BLaER1 (cell line): Measurements from ENCODE around the gene TBC1D30.

Experiments
- H3K27ac ChIP-seq: shearing (Covaris generic); formaldehyde crosslinking; 2 replicates; pipeline ENCODE4 v1.8.1; 2022
- H3K27me3 ChIP-seq: shearing (Covaris generic); formaldehyde crosslinking; 2 replicates; pipeline ENCODE4 v1.8.1; 2022
- H3K36me3 ChIP-seq: shearing (Covaris generic); formaldehyde crosslinking; 2 replicates; pipeline ENCODE4 v1.8.1; 2022
- H3K4me1 ChIP-seq: shearing (Covaris generic); formaldehyde crosslinking; 2 replicates; pipeline ENCODE4 v1.8.1; 2022
- H3K4me2 ChIP-seq: shearing (Covaris generic); formaldehyde crosslinking; 2 replicates; pipeline ENCODE4 v1.8.1; 2022
- H3K4me3 ChIP-seq: shearing (Covaris generic); formaldehyde crosslinking; 2 replicates; pipeline ENCODE4 v1.8.1; 2022
- H3K9ac ChIP-seq: shearing (Covaris generic); formaldehyde crosslinking; 2 replicates; pipeline ENCODE4 v1.8.1; 2022
- H3K9me3 ChIP-seq: shearing (Covaris generic); formaldehyde crosslinking; 2 replicates; pipeline ENCODE4 v1.8.1; 2022
- H4K20me1 ChIP-seq: shearing (Covaris generic); formaldehyde crosslinking; 2 replicates; pipeline ENCODE4 v1.8.1; 2022
- Cebpa-rat ChIP-seq: shearing (Covaris generic); IDR thresholded peaks from 2 replicates; pipeline ENCODE4 v1.8.1; 2022

TBC1D30 gene

DNA sequence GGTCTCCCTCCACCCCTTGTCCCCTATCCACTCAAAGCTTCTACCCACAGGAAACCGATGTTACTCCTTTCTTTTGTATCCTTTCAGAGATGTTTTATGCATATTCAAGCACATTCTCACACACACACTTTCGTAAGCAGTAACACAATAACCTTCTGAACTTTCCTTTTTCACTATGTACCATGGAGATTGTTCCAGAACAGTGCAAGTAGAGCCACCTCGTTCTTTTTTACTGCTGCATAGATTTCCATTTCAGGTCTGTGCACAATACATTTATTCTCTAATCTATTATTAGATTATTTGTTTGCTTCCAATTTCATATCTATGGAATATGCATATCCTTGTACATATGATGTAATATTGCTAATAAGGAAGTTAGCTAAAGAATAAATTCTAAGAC is 60.3 kb downstream of the TBC1D30 start:
- Histone ChIP-seq H3K9ac (no peak overlapping the region), H4K20me1 (no peaks in the 10 kb centered on the region), H3K36me3 (no peaks in the 10 kb centered on the region), H3K27ac (no peak overlapping the region), H3K27me3 (no peaks in the 10 kb centered on the region), H3K4me3 (no peak overlapping the region), H3K4me1 (no peaks in the 10 kb centered on the region), H3K9me3 (peaks cover 12% of the 10 kb centered on the region; the same call in 1 of the 2 replicates), H3K4me2 (no peak overlapping the region)
- no peak for TF ChIP-seq Cebpa-rat

DNA sequence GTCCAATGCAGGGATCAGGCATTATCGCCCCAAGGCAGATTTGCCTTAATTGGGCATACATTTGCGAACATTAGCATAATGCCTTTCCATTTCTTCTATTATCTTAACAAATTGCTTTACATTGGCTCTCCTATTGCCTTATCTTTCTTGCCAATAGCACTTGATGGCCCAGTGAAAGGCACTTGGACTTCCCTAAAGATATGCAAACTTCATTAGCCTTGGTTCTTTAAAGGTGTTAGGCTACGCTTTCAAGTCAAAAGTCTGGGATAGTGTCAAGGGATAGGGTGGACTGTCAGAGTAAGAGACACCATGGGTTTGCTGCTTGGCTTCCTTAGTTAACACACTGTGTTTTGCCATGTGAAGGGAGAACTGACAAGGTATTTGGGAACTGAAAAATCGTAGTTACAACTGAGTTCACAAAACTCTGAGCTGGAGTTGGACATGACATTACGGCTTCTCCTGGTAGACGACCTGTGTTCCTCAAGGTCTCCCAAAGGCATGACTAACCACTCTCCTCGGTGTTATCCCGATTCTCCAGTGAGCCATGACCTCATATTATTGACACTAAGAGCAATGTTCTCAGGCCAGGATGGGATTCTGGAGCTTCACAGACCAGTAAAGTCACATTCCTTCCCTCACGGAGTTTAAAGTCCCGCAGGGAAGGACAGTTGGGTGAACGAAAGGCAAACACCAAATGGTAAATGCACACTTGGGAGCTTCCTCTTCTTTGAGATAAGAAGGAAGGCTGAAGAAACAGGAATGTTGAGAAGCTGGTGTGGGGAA is 65.2 kb downstream of the TBC1D30 start:
- no peaks in the 10 kb centered on the region for H3K9me3 ChIP-seq
- no peak overlapping the region for H3K4me2 ChIP-seq
- no peak overlapping the region for H3K4me3 ChIP-seq
- H3K36me3 ChIP-seq: no peaks in the 10 kb centered on the region
- no peak overlapping the region for H3K27ac ChIP-seq
- H4K20me1 ChIP-seq: no peaks in the 10 kb centered on the region
- H3K4me1 ChIP-seq: no peaks in the 10 kb centered on the region
- H3K27me3 ChIP-seq: no peaks in the 10 kb centered on the region
- no peak overlapping the region for H3K9ac ChIP-seq
- no peak for TF ChIP-seq Cebpa-rat

DNA sequence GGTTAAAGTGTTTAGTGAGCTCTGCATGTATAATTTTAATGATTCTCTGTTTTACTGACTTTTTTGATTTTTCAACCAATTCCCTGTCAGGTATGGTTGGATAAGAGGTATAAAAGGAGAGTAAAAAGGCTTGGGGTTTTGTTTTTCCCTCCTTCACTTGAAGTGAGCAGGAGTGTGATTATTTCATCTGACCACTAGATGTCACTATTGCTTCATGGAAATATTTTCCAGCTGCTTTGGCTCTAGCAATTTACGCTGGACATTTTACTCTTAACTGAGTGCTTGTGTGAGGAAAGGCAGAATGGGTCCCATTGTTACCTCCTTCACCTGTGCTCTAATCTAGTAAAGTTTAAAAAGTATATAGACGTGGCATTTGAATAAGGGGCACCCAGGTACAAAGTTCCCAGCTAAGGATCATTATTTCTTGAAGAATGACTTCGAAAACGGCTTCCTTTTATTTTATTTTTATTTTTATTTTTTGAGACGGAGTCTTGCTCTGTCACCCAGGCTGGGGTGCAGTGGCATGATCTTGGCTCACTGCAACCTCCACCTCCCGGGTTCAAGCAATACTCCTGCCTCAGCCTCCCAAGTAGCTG is 66.5 kb downstream of the TBC1D30 start:
- no peak overlapping the region for H3K4me2 ChIP-seq
- no peak overlapping the region for H3K4me3 ChIP-seq
- H3K9ac ChIP-seq: no peak overlapping the region
- no peaks in the 10 kb centered on the region for H3K4me1 ChIP-seq
- TF ChIP-seq Cebpa-rat: no peak
- H4K20me1 ChIP-seq: no peaks in the 10 kb centered on the region
- H3K9me3 ChIP-seq: no peaks in the 10 kb centered on the region
- no peaks in the 10 kb centered on the region for H3K27me3 ChIP-seq
- no peaks in the 10 kb centered on the region for H3K36me3 ChIP-seq
- H3K27ac ChIP-seq: no peak overlapping the region

DNA sequence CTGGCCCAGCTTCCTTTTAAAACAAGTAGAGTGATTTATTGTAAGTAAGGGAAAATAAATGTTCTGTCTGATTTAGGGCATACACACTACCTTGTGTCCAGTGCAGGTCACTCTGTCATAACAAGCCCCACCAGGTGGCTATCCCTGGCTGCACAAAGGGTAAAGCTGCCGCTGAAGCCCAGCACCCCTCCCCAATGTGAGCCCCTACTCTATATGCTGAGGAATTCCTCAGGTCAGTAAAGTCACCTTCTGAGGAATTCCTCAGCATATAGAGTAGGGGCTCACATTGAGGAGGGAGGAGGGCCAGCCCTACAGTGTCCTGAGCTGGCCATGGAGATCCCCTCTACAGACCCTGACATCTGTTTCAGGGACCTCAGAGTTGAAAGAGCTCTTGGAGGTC is 67.2 kb downstream of the TBC1D30 start:
- Histone ChIP-seq H3K4me3 (no peak overlapping the region), H3K4me2 (no peak overlapping the region), H3K36me3 (no peaks in the 10 kb centered on the region), H3K27ac (no peak overlapping the region), H3K27me3 (no peaks in the 10 kb centered on the region), H3K4me1 (no peaks in the 10 kb centered on the region), H3K9me3 (no peaks in the 10 kb centered on the region), H4K20me1 (no peaks in the 10 kb centered on the region), H3K9ac (no peak overlapping the region)
- TF ChIP-seq Cebpa-rat: no peak

DNA sequence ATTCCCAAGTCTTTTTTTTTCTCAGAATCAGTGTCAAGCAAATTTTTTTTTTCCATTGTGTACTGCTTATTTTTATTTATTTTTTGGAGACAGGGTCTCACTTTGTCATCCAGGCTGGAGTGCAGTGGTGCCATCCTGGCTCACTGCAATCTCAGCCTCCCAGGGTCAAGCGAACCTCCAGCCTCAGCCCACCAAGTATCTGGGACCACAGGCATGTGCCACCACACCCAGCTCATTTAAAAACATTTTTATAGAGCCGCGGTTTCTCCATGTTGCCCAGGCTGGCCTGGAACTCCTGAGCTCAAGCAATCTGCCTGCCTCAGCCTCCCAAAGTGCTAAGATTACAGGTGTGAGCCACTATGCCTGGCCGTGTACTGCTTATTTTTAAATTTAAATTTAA is 68.1 kb downstream of the TBC1D30 start:
- Histone ChIP-seq H3K27ac (no peak overlapping the region), H3K4me3 (no peak overlapping the region), H3K9ac (no peak overlapping the region), H3K4me1 (no peaks in the 10 kb centered on the region), H3K4me2 (no peak overlapping the region), H3K27me3 (no peaks in the 10 kb centered on the region), H3K36me3 (no peaks in the 10 kb centered on the region), H3K9me3 (no peaks in the 10 kb centered on the region), H4K20me1 (no peaks in the 10 kb centered on the region)
- no peak for TF ChIP-seq Cebpa-rat

DNA sequence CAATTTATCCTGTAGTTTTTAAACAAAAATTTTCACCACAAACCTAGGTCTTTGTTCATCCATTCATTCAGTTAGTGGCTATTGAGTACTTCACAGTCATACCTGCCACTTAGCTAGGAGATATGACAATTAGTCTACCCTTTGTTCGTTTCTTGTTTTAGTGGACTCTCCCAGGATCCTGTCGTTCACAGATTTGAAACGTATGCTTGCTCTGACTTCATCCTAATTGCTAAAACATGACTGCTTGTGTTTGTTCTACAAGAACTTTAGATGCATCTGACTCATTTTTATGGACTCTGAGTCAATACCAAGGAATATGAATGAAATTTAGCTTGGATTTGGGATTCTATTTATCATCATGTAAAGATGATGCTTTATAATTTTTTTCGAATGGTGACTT is 69.5 kb downstream of the TBC1D30 start:
- no peak overlapping the region for H3K4me2 ChIP-seq
- no peaks in the 10 kb centered on the region for H3K27me3 ChIP-seq
- no peaks in the 10 kb centered on the region for H4K20me1 ChIP-seq
- H3K4me3 ChIP-seq: no peak overlapping the region
- no peak for TF ChIP-seq Cebpa-rat
- no peaks in the 10 kb centered on the region for H3K36me3 ChIP-seq
- 0 out of 2 replicates have a peak, but pooled peaks cover 4% of the 10 kb centered on the region for H3K9me3 ChIP-seq
- H3K27ac ChIP-seq: no peak overlapping the region
- no peaks in the 10 kb centered on the region for H3K4me1 ChIP-seq
- no peak overlapping the region for H3K9ac ChIP-seq

DNA sequence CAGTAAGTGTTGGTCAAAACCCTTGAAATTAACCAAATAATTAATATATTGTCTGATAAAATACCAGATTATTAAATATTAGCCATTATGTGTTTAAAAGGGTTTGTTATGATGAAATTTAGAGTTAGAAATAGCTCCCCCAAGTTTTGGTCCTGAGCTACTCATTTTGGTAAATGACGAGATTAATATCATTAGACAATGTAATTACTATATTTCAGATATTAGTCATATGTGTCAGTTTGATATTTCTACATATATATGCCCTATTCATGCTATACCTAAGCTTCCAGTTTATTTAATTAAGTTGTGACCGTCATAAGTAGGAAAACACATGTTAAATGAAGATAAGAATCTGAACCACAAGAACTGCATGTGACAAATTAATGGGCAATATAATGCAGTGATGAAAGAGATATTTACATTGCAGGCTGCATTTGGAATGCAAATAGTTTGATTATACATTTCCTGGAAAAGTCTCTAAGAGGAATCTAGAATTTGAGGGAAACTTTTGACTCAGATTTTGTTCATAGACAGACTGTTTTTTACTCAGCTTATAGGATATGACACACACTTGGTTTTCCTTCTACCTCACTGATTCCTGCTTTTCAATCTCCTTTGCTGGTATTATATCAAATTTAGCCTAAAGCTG is 70.5 kb downstream of the TBC1D30 start:
- H3K4me3 ChIP-seq: no peak overlapping the region
- no peak overlapping the region for H3K4me2 ChIP-seq
- no peaks in the 10 kb centered on the region for H3K36me3 ChIP-seq
- no peaks in the 10 kb centered on the region for H3K4me1 ChIP-seq
- no peak overlapping the region for H3K27ac ChIP-seq
- H3K9ac ChIP-seq: no peak overlapping the region
- H3K27me3 ChIP-seq: no peaks in the 10 kb centered on the region
- TF ChIP-seq Cebpa-rat: no peak
- H4K20me1 ChIP-seq: no peaks in the 10 kb centered on the region
- H3K9me3 ChIP-seq: 0 out of 2 replicates have a peak, but pooled peaks cover 4% of the 10 kb centered on the region

DNA sequence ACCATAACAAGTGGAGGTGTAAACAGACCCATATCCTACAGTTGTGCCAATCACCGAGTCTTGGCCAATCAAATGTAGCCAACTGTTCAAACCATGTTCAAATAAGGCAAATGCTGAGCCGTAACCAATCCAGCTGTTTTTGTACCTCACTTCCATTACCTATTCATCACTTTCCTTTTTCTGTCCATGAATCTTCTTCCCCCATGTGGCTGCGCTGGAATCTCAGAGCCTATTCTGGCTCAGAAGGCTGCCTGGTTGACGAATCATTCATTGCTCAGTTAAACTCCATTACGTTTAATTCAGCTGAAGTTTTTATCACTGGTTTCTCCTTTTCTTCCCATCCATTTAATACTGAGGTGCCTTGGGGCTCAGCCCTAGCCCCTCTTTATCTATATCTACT is 71.1 kb downstream of the TBC1D30 start:
- H3K27me3 ChIP-seq: no peaks in the 10 kb centered on the region
- TF ChIP-seq Cebpa-rat: no peak
- H4K20me1 ChIP-seq: no peaks in the 10 kb centered on the region
- H3K4me1 ChIP-seq: no peaks in the 10 kb centered on the region
- H3K27ac ChIP-seq: no peak overlapping the region
- H3K9ac ChIP-seq: no peak overlapping the region
- no peaks in the 10 kb centered on the region for H3K36me3 ChIP-seq
- H3K4me3 ChIP-seq: no peak overlapping the region
- H3K4me2 ChIP-seq: no peak overlapping the region
- H3K9me3 ChIP-seq: 0 out of 2 replicates have a peak, but pooled peaks cover 4% of the 10 kb centered on the region

DNA sequence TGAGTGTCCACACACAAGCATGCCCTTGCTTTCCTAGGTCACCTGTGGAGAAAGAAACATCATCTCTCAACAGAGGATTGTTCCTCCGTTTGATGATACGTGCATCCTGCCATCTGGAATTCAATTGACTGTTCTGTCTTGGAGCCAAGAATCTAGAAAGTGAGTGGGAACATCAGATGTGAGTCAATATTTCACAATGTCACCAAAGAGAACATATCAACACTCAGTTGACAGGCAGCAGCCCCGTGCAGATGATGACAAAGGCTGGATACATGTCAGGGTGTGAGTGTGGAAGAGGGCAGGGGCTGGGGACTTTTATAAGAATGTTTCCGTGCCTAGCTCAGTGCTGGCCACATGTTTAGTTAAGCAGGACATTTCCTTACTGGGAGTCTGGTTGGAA is 76.1 kb downstream of the TBC1D30 start:
- TF ChIP-seq Cebpa-rat: no peak
- Histone ChIP-seq H4K20me1 (no peaks in the 10 kb centered on the region), H3K27me3 (no peaks in the 10 kb centered on the region), H3K4me2 (no peak overlapping the region), H3K4me1 (no peaks in the 10 kb centered on the region), H3K9me3 (0 out of 2 replicates have a peak, but pooled peaks cover 4% of the 10 kb centered on the region), H3K36me3 (no peaks in the 10 kb centered on the region), H3K9ac (no peak overlapping the region), H3K4me3 (no peak overlapping the region), H3K27ac (no peak overlapping the region)

DNA sequence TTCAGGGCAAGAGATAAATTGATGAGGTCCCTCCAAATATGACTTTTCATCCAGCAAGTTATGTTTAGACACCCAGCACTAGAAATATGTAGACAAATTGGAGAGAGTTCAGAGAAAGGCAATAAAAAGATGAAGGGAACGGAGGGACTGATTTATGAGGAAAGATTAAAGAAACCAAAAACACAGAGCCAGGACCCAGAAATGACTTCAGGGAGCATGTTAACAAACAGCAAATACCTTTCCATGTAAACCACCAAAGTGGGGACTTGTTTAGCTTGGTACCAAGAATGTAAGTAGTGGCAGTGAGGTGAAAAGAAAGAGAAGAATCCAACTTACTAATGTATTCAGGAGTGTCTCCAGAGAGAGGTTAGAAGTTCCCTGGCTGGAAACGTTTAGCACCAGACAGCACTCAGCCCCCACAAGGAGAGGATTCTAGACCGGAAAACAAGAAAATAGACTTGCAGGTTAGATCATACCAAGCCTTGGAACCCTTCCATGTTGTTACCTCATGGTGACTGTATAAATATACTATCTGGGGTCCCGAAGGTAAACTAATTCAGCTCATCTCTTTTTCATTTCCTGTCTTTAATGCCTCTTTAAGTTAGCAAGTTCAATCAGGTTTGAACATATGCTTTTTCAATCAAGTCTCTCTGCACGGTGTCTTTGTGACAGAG is 79.2 kb downstream of the TBC1D30 start:
- Histone ChIP-seq H3K36me3 (no peaks in the 10 kb centered on the region), H3K4me1 (no peaks in the 10 kb centered on the region), H3K27me3 (no peaks in the 10 kb centered on the region), H3K4me3 (no peak overlapping the region), H4K20me1 (no peaks in the 10 kb centered on the region), H3K27ac (no peak overlapping the region), H3K9me3 (no peaks in the 10 kb centered on the region), H3K4me2 (no peak overlapping the region), H3K9ac (no peak overlapping the region)
- TF ChIP-seq Cebpa-rat: no peak
